ENCODE data around the gene SLC50A1. TPM values are rescaled to one million over a fixed set of nuclear protein-coding genes. Genes with fewer than 3 reads are reported as not detected.

SLC50A1 gene
- total and polyA plus RNA-seq, 2 donors (not counting 1 experiment from before 2014, with no cell fraction given), result 36.0 to 61.1 TPM

- no peak overlapping the region for H3K9ac ChIP-seq (ENCODE audit: insufficient read depth, low read length)
- peaks cover 14% of the 10 kb centered on the region for H3K36me3 ChIP-seq (ENCODE audit: control insufficient read depth, insufficient read depth, low read length)
- no peak overlapping the region for H3K4me3 ChIP-seq (replicated peaks in 1 of 4; ENCODE audit: control extremely low read depth in 1 of 4, insufficient read depth in 1 of 4, low read depth in 3 of 4, low read length in 4 of 4)
- H3K4me1 ChIP-seq (ENCODE audit: control insufficient read depth, extremely low read depth, insufficient read depth, low read length), result peaks cover 8% of the 10 kb centered on the region
- H3K27me3 ChIP-seq (ENCODE audit: control insufficient read depth, insufficient read depth, low read length), result no peaks in the 10 kb centered on the region
- H3K9me3 ChIP-seq (ENCODE audit: control insufficient read depth, insufficient read depth, low read depth, low read length), result no peaks in the 10 kb centered on the region
- peaks cover 11% of the 10 kb centered on the region for H3K79me2 ChIP-seq (ENCODE audit: control insufficient read depth, insufficient read depth, low read length)
- H3K27ac ChIP-seq (ENCODE audit: insufficient read depth, low read length), result no peak overlapping the region
- no peak for DNase-seq (ENCODE audit: low read depth in 2 of 2)
- no peak overlapping the region for H3K4me2 ChIP-seq (ENCODE audit: extremely low read depth, insufficient read depth, low read length)
- no peak overlapping the region for H2AFZ ChIP-seq (ENCODE audit: low read length)
- TF ChIP-seq, protein P1, sequence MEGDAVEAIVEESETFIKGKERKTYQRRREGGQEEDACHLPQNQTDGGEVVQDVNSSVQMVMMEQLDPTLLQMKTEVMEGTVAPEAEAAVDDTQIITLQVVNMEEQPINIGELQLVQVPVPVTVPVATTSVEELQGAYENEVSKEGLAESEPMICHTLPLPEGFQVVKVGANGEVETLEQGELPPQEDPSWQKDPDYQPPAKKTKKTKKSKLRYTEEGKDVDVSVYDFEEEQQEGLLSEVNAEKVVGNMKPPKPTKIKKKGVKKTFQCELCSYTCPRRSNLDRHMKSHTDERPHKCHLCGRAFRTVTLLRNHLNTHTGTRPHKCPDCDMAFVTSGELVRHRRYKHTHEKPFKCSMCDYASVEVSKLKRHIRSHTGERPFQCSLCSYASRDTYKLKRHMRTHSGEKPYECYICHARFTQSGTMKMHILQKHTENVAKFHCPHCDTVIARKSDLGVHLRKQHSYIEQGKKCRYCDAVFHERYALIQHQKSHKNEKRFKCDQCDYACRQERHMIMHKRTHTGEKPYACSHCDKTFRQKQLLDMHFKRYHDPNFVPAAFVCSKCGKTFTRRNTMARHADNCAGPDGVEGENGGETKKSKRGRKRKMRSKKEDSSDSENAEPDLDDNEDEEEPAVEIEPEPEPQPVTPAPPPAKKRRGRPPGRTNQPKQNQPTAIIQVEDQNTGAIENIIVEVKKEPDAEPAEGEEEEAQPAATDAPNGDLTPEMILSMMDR (conservative IDR thresholded peaks at IDR 0.05 in 1 of 2, IDR thresholded peaks at IDR 0.05 in 1 of 2; ENCODE audit: low read depth in 1 of 2, low read length in 2 of 2), result no peak
- TF ChIP-seq EZH2 (IDR thresholded peaks at IDR 0.05; ENCODE audit: low read length, missing control alignments), result no peak
- no peaks in the 10 kb centered on the region for H4K20me1 ChIP-seq (ENCODE audit: control insufficient read depth, extremely low read depth, insufficient read depth, low read length)
These were observed 40.3 kb downstream of the SLC50A1 start for GRCh38 chr1:155175927-155176371.

DNA sequence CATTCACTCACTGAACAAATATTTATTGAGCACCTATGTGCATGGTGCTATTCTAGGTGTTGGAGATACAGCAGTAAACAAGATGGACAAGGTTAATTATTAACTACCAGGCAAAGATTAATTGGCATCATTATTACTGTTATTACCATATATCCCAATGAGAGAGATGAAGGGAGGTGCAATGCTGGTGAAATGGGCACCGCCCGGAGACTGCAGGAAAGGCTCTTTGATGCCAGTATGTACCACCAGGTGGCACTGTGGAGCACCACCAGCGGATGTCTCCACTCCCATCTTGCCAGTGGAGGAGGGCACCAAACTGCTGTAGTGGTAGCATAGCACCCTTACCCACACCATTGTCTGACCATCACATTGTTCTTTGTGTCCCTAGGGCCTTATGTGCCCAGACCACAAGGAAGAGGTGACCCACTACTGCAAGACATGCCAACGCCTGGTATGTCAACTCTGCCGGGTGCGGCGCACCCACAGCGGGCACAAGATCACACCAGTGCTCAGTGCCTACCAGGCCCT, 41.0 kb downstream of the SLC50A1 start:
- no peak overlapping the region for H2AFZ ChIP-seq (ENCODE audit: low read length)

GRCh38 chr1:155177192-155177917, 41.7 kb downstream of the SLC50A1 start:
- Histone ChIP-seq H3K4me3 (replicated peaks in 1 of 4; ENCODE audit: control extremely low read depth in 1 of 4, insufficient read depth in 1 of 4, low read depth in 3 of 4, low read length in 4 of 4) (no peak overlapping the region), H3K9ac (ENCODE audit: insufficient read depth, low read length) (no peak overlapping the region), H3K27me3 (ENCODE audit: control insufficient read depth, insufficient read depth, low read length) (no peaks in the 10 kb centered on the region), H3K79me2 (ENCODE audit: control insufficient read depth, insufficient read depth, low read length) (peaks cover 7% of the 10 kb centered on the region), H3K9me3 (ENCODE audit: control insufficient read depth, insufficient read depth, low read depth, low read length) (no peaks in the 10 kb centered on the region), H3K36me3 (ENCODE audit: control insufficient read depth, insufficient read depth, low read length) (peaks cover 17% of the 10 kb centered on the region), H4K20me1 (ENCODE audit: control insufficient read depth, extremely low read depth, insufficient read depth, low read length) (no peaks in the 10 kb centered on the region), H3K4me2 (ENCODE audit: extremely low read depth, insufficient read depth, low read length) (no peak overlapping the region), H3K4me1 (ENCODE audit: control insufficient read depth, extremely low read depth, insufficient read depth, low read length) (peaks cover 6% of the 10 kb centered on the region), H3K27ac (ENCODE audit: insufficient read depth, low read length) (no peak overlapping the region), H2AFZ (ENCODE audit: low read length) (no peak overlapping the region)
- TF ChIP-seq, protein P1 (conservative IDR thresholded peaks at IDR 0.05 in 1 of 2, IDR thresholded peaks at IDR 0.05 in 1 of 2; ENCODE audit: low read depth in 1 of 2, low read length in 2 of 2), result no peak
- no peak for TF ChIP-seq EZH2 (IDR thresholded peaks at IDR 0.05; ENCODE audit: low read length, missing control alignments)
- no peak for DNase-seq (ENCODE audit: low read depth in 2 of 2)

More for the DNA sequence above, 41.0 kb downstream of the SLC50A1 start:
- peak; percentile 50 to 71 for DNase-seq (ENCODE audit: low read depth in 2 of 2)
- H3K9ac ChIP-seq (ENCODE audit: insufficient read depth, low read length), result no peak overlapping the region
- no peaks in the 10 kb centered on the region for H4K20me1 ChIP-seq (ENCODE audit: control insufficient read depth, extremely low read depth, insufficient read depth, low read length)
- TF ChIP-seq EZH2 (IDR thresholded peaks at IDR 0.05; ENCODE audit: low read length, missing control alignments), result no peak
- TF ChIP-seq, protein P1 (conservative IDR thresholded peaks at IDR 0.05 in 1 of 2, IDR thresholded peaks at IDR 0.05 in 1 of 2; ENCODE audit: low read depth in 1 of 2, low read length in 2 of 2), result peak; percentile 83 to 95
- H3K36me3 ChIP-seq (ENCODE audit: control insufficient read depth, insufficient read depth, low read length), result peaks cover 15% of the 10 kb centered on the region
- H3K4me1 ChIP-seq (ENCODE audit: control insufficient read depth, extremely low read depth, insufficient read depth, low read length), result peaks cover 8% of the 10 kb centered on the region
- no peak overlapping the region for H3K27ac ChIP-seq (ENCODE audit: insufficient read depth, low read length)
- H3K27me3 ChIP-seq (ENCODE audit: control insufficient read depth, insufficient read depth, low read length), result no peaks in the 10 kb centered on the region
- H3K79me2 ChIP-seq (ENCODE audit: control insufficient read depth, insufficient read depth, low read length), result peaks cover 11% of the 10 kb centered on the region
- H3K9me3 ChIP-seq (ENCODE audit: control insufficient read depth, insufficient read depth, low read depth, low read length), result no peaks in the 10 kb centered on the region
- H3K4me2 ChIP-seq (ENCODE audit: extremely low read depth, insufficient read depth, low read length), result no peak overlapping the region
- no peak overlapping the region for H3K4me3 ChIP-seq (replicated peaks in 1 of 4; ENCODE audit: control extremely low read depth in 1 of 4, insufficient read depth in 1 of 4, low read depth in 3 of 4, low read length in 4 of 4)
